B cell (primary cell): ENCODE measurements around the gene HDHD3. TPM values are rescaled to one million over a fixed set of nuclear protein-coding genes. Genes with fewer than 3 reads are reported as not detected.

Experiments
- ATAC-seq: fragments of 200-7000 bp; cut with Tn5 transposase; one replicate; pipeline ENCODE4 v1.10.0; 2021; ENCODE audit warnings: low read depth, mild to moderate bottlenecking, moderate number of reproducible peaks, moderate library complexity
- CTCF ChIA-PET: fragments of 350-600 bp; sonication (Branson Sonifier 250); formaldehyde crosslinking; loops from one replicate; lab custom pipeline; 2021; ENCODE audit warnings: antibody characterized with exemption, inconsistent platforms; lab: Charles Lee
- POLR2A ChIA-PET: fragments of 350-600 bp; sonication (Branson Sonifier 250); formaldehyde crosslinking; loops from one replicate; lab custom pipeline; 2021; ENCODE audit warnings: antibody characterized with exemption; lab: Charles Lee
- DNase-seq: peaks from one replicate; pipeline ENCODE4 v3.0.0; 2013
- H2AFZ ChIP-seq: 2 replicates; pipeline ENCODE4 v1.6.1; 2012; ENCODE audit warnings: mild to moderate bottlenecking, low read depth, low read length; ENCODE audit not compliant: insufficient read depth, poor library complexity, severe bottlenecking
- H3K27ac ChIP-seq, 2 donors: 1 replicate in 1 of 2; 2 replicates in 1 of 2; pipeline ENCODE4 v1.5.1; 2012 to 2013; ENCODE audit warnings: low read length in 2 of 2, mild to moderate bottlenecking in 2 of 2, moderate library complexity in 1 of 2
- H3K27me3 ChIP-seq, 4 experiments: fragments of 200-600 bp in 1 of 4; sonication (generic) in 1 of 4; replicated peaks in 1 of 4; 1 replicate in 2 of 4; 2 replicates in 2 of 4; pipeline versions ENCODE4 v1.6.1 to v1.7.0; 2013 to 2016; ENCODE audit warnings: low read length in 3 of 4, mild to moderate bottlenecking in 2 of 4, mixed read lengths in 1 of 4, moderate library complexity in 1 of 4; ENCODE audit not compliant: insufficient read depth in 4 of 4, control insufficient read depth in 3 of 4; ENCODE audit errors: control extremely low read depth in 1 of 4
- H3K36me3 ChIP-seq, 2 experiments: replicated peaks in 1 of 2; 1 replicate in 1 of 2; 2 replicates in 1 of 2; pipeline versions ENCODE4 v1.6.1 to v1.7.1; 2013; ENCODE audit warnings: low read length in 1 of 2; ENCODE audit not compliant: insufficient read depth in 2 of 2, control insufficient read depth in 1 of 2; ENCODE audit errors: control extremely low read depth in 1 of 2, extremely low read depth in 1 of 2
- H3K4me1 ChIP-seq, 2 donors: fragments of 200-600 bp in 1 of 2; sonication (generic) in 1 of 2; 1 replicate in 1 of 2; 2 replicates in 1 of 2; pipeline versions ENCODE4 v1.5.1 to v1.6.1; 2013 to 2017; ENCODE audit warnings: low read length in 2 of 2; ENCODE audit not compliant: control insufficient read depth in 2 of 2, insufficient read depth in 2 of 2
- H3K4me2 ChIP-seq: replicated peaks from 2 replicates; pipeline ENCODE3; 2012; ENCODE audit warnings: mild to moderate bottlenecking, low read depth, low read length; ENCODE audit not compliant: poor library complexity, severe bottlenecking
- H3K4me3 ChIP-seq, 5 experiments: fragments of 200-600 bp in 1 of 5; sonication (generic) in 1 of 5; 1 replicate in 3 of 5; 2 replicates in 2 of 5; pipeline versions ENCODE4 v1.5.1 to v1.7.0; 2011 to 2016; ENCODE audit warnings: low read length in 4 of 5, mild to moderate bottlenecking in 4 of 5, low read depth in 2 of 5, control low read depth in 1 of 5, moderate library complexity in 1 of 5; ENCODE audit not compliant: insufficient read depth in 1 of 5; ENCODE audit errors: control extremely low read depth in 1 of 5, extremely low read depth in 1 of 5
- H3K79me2 ChIP-seq: fragments of 200-600 bp; sonication (generic); one replicate; pipeline ENCODE4 v1.6.0; 2016; ENCODE audit warnings: low read length; ENCODE audit not compliant: control insufficient read depth, insufficient read depth
- H3K9ac ChIP-seq: fragments of 200-600 bp; sonication (generic); 2 replicates; pipeline ENCODE4 v1.6.1; 2017; ENCODE audit warnings: mild to moderate bottlenecking, low read length, moderate library complexity
- H3K9me3 ChIP-seq, 3 donors: one replicate each; pipeline versions ENCODE4 v1.6.1 to v1.7.1; 2013; ENCODE audit warnings: low read length in 2 of 3; ENCODE audit not compliant: control insufficient read depth in 2 of 3, insufficient read depth in 1 of 3; ENCODE audit errors: control extremely low read depth in 1 of 3
- H4K20me1 ChIP-seq: 2 replicates; pipeline ENCODE4 v1.6.0; 2012; ENCODE audit warnings: mild to moderate bottlenecking, low read length; ENCODE audit not compliant: insufficient read depth, control insufficient read depth, poor library complexity, severe bottlenecking
- H3K27ac Mint-ChIP-seq: one replicate; pipeline ENCODE4 v1.8.0; 2021; ENCODE audit warnings: mixed read lengths
- H3K27me3 Mint-ChIP-seq: one replicate; pipeline ENCODE4 v1.8.0; 2021; ENCODE audit warnings: mixed read lengths
- H3K4me1 Mint-ChIP-seq: one replicate; pipeline ENCODE4 v1.8.0; 2021; ENCODE audit warnings: mixed read lengths
- H3K4me3 Mint-ChIP-seq: one replicate; pipeline ENCODE4 v1.8.0; 2021; ENCODE audit warnings: mixed read lengths
- H3K9me3 Mint-ChIP-seq: one replicate; pipeline ENCODE4 v1.8.0; 2022; ENCODE audit warnings: mixed read lengths; ENCODE audit not compliant: insufficient read depth
- EZH2 ChIP-seq: IDR thresholded peaks from 2 replicates; pipeline ENCODE4 v1.6.1; 2012; ENCODE audit warnings: borderline replicate concordance, low read depth, mild to moderate bottlenecking, moderate library complexity, low read length; ENCODE audit not compliant: insufficient read depth, poor library complexity, severe bottlenecking
- WGBS: methylation state at CpG from one replicate; pipeline ENCODE4 v1.1.5; 2013; ENCODE audit warnings: missing lambda C conversion rate; ENCODE audit not compliant: insufficient coverage; 5-methylcytosine and 5-hydroxymethylcytosine counted together
- intact Hi-C: fragments of 100-400 bp; cut with micrococcal nuclease; formaldehyde crosslinking; loops from one replicate; pipeline ENCODE4 v1.10.0; 2022
- polyA plus RNA-seq: library from polyadenylated mRNA; depleted of rRNA; stranded (reverse); fragments of >200 nt; gene quantifications from 2 replicates; pipeline ENCODE4 v1.2.3, GENCODE V29; 2012
- total RNA-seq, 2 donors: library from RNA; stranded (reverse); fragments of 120-200 nt in 1 of 2; gene quantifications; 1 replicate in 1 of 2; 2 replicates in 1 of 2; pipeline versions ENCODE4 v1.2.3 to v1.2.4, GENCODE V29; 2013 to 2022
- TF ChIP-seq, protein P1 (sequence below): fragments of 200-600 bp; IDR thresholded peaks from one replicate; pipeline ENCODE4 v1.8.0; 2022; ENCODE audit warnings: antibody characterized with exemption, mild to moderate bottlenecking

The HDHD3 gene
- total and polyA plus RNA-seq, 2 donors (not counting 1 experiment from before 2014, with no cell fraction given): 26.2 to 36.3 TPM

- ATAC-seq (no peak), DNase-seq (no peak)
- Histone ChIP-seq H3K27ac (no peak overlapping the region), H3K9me3 (no peaks in the 10 kb centered on the region), H3K4me3 (no peak overlapping the region), H3K4me2 (no peak overlapping the region), H3K36me3 (peaks cover 0 to 46% of the 10 kb centered on the region in 2 experiments), H3K9ac (no peak overlapping the region), H3K27me3 (no peaks in the 10 kb centered on the region), H3K4me1 (no peaks in the 10 kb centered on the region), H4K20me1 (no peaks in the 10 kb centered on the region), H3K79me2 (no peaks in the 10 kb centered on the region), H2AFZ (no peak overlapping the region)
- Mint-ChIP-seq H3K27me3 (no peaks in the 10 kb centered on the region), H3K4me1 (peaks cover 2% of the 10 kb centered on the region), H3K9me3 (no peaks in the 10 kb centered on the region), H3K27ac (no peak overlapping the region), H3K4me3 (no peak overlapping the region)
- no peak for TF ChIP-seq EZH2
- TF ChIP-seq, protein P1, sequence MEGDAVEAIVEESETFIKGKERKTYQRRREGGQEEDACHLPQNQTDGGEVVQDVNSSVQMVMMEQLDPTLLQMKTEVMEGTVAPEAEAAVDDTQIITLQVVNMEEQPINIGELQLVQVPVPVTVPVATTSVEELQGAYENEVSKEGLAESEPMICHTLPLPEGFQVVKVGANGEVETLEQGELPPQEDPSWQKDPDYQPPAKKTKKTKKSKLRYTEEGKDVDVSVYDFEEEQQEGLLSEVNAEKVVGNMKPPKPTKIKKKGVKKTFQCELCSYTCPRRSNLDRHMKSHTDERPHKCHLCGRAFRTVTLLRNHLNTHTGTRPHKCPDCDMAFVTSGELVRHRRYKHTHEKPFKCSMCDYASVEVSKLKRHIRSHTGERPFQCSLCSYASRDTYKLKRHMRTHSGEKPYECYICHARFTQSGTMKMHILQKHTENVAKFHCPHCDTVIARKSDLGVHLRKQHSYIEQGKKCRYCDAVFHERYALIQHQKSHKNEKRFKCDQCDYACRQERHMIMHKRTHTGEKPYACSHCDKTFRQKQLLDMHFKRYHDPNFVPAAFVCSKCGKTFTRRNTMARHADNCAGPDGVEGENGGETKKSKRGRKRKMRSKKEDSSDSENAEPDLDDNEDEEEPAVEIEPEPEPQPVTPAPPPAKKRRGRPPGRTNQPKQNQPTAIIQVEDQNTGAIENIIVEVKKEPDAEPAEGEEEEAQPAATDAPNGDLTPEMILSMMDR: no peak
- 99% methylated on average over 4 of the region's 4 CpGs for WGBS
- intact Hi-C loops: no loop called here
- ChIA-PET POLR2A (interaction anchor here (0.6 kb wide), 1 partner anchor 11 kb away, joined by 6 read pairs; no protein-coding TSS in a partner anchor), CTCF (interaction anchor here (1.2 to 1.8 kb wide), 2 partner anchors 15 to 19 kb away, joined by 3 to 5 read pairs; no protein-coding TSS in a partner anchor)
These were observed 10.0 kb upstream of the HDHD3 start for GRCh38 chr9:113386571-113387393.

- no peak overlapping the region for H3K9ac ChIP-seq
- no peak overlapping the region for H3K4me2 ChIP-seq
- no peaks in the 10 kb centered on the region for H3K27me3 Mint-ChIP-seq
- H3K4me3 ChIP-seq: no peak overlapping the region
- 98% methylated on average over 8 of the region's 8 CpGs for WGBS
- no peaks in the 10 kb centered on the region for H3K27me3 ChIP-seq
- no peak overlapping the region for H2AFZ ChIP-seq
- TF ChIP-seq, protein P1: no peak
- no peak for TF ChIP-seq EZH2
- H3K36me3 ChIP-seq: peaks cover 0 to under 1% of the 10 kb centered on the region in 2 experiments
- peaks cover 11% of the 10 kb centered on the region for H3K4me1 Mint-ChIP-seq
- CTCF ChIA-PET: no interaction called here
- intact Hi-C loops: loop anchor here (2.0 kb wide), 1 partner anchor 19 kb away; the partner anchor contains the start of gene ALAD
- POLR2A ChIA-PET: no interaction called here
- peaks cover 3 to 12% of the 10 kb centered on the region in 2 donors for H3K4me1 ChIP-seq
- H4K20me1 ChIP-seq: no peaks in the 10 kb centered on the region
- H3K27ac ChIP-seq: no peak overlapping the region
- H3K9me3 ChIP-seq: no peaks in the 10 kb centered on the region
- peak overlapping the region; percentile 20 for H3K27ac Mint-ChIP-seq
- DNase-seq (no peak), ATAC-seq (no peak)
- H3K9me3 Mint-ChIP-seq: no peaks in the 10 kb centered on the region
- H3K79me2 ChIP-seq: no peaks in the 10 kb centered on the region
- no peak overlapping the region for H3K4me3 Mint-ChIP-seq
These were observed 5.2 kb upstream of the HDHD3 start for GRCh38 chr9:113381909-113382411.
